ENCODE measurements around the gene QRICH1. TPM values are rescaled to one million over a fixed set of nuclear protein-coding genes. Genes with fewer than 3 reads are reported as not detected.

QRICH1 gene
- total RNA-seq, 1 donor from 2014 or later, result 39.2 TPM

DNA sequence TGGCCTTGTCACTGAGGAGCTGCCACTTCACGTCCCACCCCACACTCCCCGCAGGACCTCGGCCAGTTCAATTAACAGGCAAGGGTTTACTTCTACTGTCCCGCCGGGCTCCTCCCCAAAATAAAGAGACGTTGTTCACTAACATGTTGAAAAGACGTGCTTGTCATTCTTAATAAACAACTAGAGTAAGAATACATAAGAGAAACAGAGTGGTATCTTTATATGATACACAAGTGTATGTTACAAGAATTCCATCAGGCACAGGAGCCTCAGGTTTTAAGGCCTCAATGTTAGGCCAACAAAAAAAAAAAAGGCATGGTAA, 64.3 kb downstream of the QRICH1 start:
- no peak for TF ChIP-seq CTCF (IDR thresholded peaks at IDR 0.05; ENCODE audit: insufficient read depth, low read length, severe bottlenecking)
- FAIRE-seq (no peak), DNase-seq (ENCODE audit: low read depth) (no peak)
- H3K36me3 ChIP-seq (ENCODE audit: control insufficient read depth, insufficient read depth, low read length), result peaks cover 47% of the 10 kb centered on the region
- H3K27me3 ChIP-seq (ENCODE audit: control insufficient read depth, insufficient read depth, low read length), result no peaks in the 10 kb centered on the region
- H3K4me3 ChIP-seq (ENCODE audit: low read depth, low read length), result peak overlapping the region; percentile 62

DNA sequence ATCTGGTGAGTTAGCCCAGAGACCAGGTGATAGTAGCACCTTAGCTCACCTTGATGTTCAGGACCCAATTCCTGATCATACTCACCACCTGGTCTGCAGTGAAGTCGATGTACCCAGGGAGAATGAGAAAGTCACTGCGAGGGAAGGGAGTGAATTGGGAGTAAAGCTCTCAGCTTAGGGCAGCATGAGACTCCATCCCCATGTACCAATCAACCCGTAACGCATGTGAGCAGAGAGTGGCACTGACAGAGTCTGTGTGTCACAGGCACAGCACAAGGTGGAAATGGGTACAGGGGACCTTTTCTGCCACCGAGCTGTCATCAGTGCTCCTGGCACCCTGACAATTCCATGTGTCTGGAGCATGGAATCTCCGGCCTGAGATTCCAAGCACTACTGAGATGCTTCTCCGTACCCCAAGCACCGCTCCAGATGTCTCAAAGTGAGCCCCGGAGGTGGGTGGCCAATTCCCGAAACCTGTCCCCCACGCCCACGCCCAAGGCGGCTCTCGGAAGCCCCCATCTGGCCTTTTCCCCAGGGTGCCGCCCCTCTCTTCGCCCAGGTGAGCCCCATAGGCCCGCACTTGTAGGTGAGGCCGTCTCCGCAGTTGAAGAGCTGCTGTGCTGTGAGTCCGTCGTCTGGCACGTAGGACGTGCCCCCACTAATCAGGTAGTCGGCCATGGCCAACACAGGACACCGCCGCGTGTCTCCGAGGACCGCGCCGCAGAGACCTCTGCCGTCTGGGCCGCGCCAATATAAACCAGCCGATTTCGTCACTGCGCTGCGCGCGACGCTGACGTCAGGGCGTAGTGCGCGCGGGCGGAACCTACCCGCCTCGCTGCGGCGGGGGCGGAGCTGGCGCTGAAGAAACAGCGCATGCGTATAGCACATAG, 65.0 kb downstream of the QRICH1 start, which contains the start of gene IMPDH2:
Gene IMPDH2, minus strand, starts transcription at position 726 of the 890 bp plus-strand sequence. Its CDS starts 48 bp downstream, at position 678.
- peak; percentile 20 for TF ChIP-seq CTCF (IDR thresholded peaks at IDR 0.05; ENCODE audit: insufficient read depth, low read length, severe bottlenecking)
- Histone ChIP-seq H3K36me3 (ENCODE audit: control insufficient read depth, insufficient read depth, low read length) (peaks cover 50% of the 10 kb centered on the region), H3K27me3 (ENCODE audit: control insufficient read depth, insufficient read depth, low read length) (no peaks in the 10 kb centered on the region), H3K4me3 (ENCODE audit: low read depth, low read length) (peak within 1 kb of the TSS; percentile 62)
- no peak for FAIRE-seq
- peak; percentile 84 for DNase-seq (ENCODE audit: low read depth)

- FAIRE-seq (no peak), DNase-seq (ENCODE audit: low read depth) (no peak)
- H3K36me3 ChIP-seq (ENCODE audit: control insufficient read depth, insufficient read depth, low read length), result peaks cover 50% of the 10 kb centered on the region
Observed at GRCh38 chr3:49028298-49028672, 65.6 kb downstream of the QRICH1 start.

GRCh38 chr3:49027634-49028033, 66.2 kb downstream of the QRICH1 start:
- no peaks in the 10 kb centered on the region for H3K27me3 ChIP-seq (ENCODE audit: control insufficient read depth, insufficient read depth, low read length)
- DNase-seq (ENCODE audit: low read depth) (no peak), FAIRE-seq (no peak)
- no peak for TF ChIP-seq CTCF (IDR thresholded peaks at IDR 0.05; ENCODE audit: insufficient read depth, low read length, severe bottlenecking)
- H3K4me3 ChIP-seq (ENCODE audit: low read depth, low read length), result no peak overlapping the region
- peaks cover 47% of the 10 kb centered on the region for H3K36me3 ChIP-seq (ENCODE audit: control insufficient read depth, insufficient read depth, low read length)

More at GRCh38 chr3:49028298-49028672, 65.6 kb downstream of the QRICH1 start:
- TF ChIP-seq CTCF (IDR thresholded peaks at IDR 0.05; ENCODE audit: insufficient read depth, low read length, severe bottlenecking), result no peak
- Histone ChIP-seq H3K4me3 (ENCODE audit: low read depth, low read length) (peak overlapping the region; percentile 62), H3K27me3 (ENCODE audit: control insufficient read depth, insufficient read depth, low read length) (no peaks in the 10 kb centered on the region)

- FAIRE-seq (no peak), DNase-seq (ENCODE audit: low read depth) (no peak)
- Histone ChIP-seq H3K27me3 (ENCODE audit: control insufficient read depth, insufficient read depth, low read length) (no peaks in the 10 kb centered on the region), H3K36me3 (ENCODE audit: control insufficient read depth, insufficient read depth, low read length) (peaks cover 39% of the 10 kb centered on the region), H3K4me3 (ENCODE audit: low read depth, low read length) (no peak overlapping the region)
- no peak for TF ChIP-seq CTCF (IDR thresholded peaks at IDR 0.05; ENCODE audit: insufficient read depth, low read length, severe bottlenecking)
Observed at GRCh38 chr3:49026536-49026935, 67.3 kb downstream of the QRICH1 start.
